NCI-H748 (cell line): ENCODE results near the gene MRC2.

ENCODE experiments used
- DNase-seq: peaks from one replicate; lab custom pipeline; 2025; ENCODE audit not compliant: unreplicated experiment; lab: John Stamatoyannopoulos, UW

MRC2 gene

DNA sequence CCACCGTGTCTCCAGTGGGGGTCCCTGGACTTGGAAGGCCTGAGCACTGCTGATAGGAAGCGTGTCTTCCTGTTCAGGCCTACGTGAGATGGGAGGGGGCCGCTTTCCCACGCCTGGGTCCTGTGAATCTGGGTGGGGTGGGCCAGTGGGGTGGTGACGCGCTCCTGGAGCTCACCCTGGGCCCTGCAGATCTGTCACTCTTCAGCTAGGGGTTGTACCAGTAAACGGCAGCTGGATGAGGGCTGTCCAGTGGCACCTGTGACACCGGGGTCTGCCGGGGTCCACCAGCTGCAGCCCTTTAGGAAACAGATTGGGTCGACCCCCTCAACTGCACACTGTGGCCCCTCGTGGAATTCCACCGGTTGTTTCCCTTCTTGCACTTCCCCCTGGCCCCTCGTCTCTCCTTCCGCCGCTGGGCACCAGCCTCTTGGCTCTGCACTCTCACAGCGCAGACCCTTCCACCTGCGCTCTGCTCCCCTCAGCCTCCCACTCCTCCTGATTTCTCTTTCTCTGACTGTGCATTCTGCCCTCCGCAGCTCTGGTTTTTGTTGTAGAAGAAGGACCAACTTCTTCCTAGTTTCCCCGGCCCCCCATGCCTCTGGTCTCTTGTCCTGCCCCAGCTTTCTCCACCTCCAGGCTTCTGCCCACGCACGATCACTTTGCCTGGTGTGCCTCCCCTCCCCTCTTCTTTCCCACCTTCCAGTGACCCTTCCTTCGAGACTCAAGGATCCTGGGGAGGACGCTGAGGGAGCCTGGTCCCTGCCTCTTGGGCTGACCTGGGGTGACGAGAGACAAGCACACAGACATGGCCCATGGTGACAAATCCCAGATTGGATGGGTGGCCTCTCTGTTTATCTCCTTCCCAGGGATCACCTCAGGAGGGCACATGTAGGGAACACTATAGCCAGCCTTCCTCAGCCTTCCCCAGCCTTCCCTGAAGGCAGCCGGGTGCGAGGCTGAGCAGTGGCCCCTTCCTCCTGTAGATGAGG, 4.8 kb downstream of the MRC2 start:
- no peak for DNase-seq

DNA sequence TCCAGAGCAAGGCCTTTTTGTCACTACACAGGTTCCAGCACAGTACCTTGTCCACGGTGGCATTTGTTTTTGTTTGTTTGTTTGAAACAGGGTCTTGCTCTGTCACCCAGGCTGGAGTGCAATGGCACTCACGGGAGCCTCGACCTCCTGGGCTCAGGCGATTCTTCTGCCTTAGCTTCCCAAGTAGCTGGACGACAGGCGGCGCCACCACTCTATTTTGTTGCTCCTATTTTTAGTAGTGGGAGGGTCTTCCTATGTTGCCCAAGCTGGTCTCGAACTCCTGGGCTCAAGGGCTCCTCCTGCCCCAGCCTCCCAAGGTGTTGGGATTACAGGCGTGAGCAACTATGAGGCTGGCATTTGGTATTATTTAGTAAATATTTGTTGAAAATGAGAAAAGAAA, 10.3 kb downstream of the MRC2 start:
- DNase-seq, result no peak

DNA sequence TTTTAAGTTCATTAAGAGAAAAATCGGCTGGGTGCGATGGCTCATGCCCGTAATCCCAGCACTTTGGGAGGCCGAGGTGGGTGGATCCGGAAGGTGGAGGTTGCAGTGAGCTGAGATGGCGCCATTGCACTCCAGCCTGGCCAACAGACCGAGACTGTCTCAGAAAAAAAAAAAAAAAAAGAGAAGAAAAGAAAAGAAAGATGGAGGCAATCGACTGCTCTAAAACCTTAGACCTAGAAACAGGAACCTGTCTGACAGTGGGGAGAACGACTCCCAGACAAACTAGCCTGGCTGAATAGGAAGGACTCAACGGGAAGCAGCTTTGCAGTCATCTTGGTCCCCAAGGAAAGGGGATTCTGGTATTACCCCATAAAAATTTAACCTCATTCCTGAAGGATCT, 13.7 kb downstream of the MRC2 start:
- DNase-seq, result no peak

- no peak for DNase-seq
These were observed 14.5 kb downstream of the MRC2 start for GRCh38 chr17:62641951-62642350.

- no peak for DNase-seq
These were observed 16.0 kb downstream of the MRC2 start for GRCh38 chr17:62643496-62643895.

DNA sequence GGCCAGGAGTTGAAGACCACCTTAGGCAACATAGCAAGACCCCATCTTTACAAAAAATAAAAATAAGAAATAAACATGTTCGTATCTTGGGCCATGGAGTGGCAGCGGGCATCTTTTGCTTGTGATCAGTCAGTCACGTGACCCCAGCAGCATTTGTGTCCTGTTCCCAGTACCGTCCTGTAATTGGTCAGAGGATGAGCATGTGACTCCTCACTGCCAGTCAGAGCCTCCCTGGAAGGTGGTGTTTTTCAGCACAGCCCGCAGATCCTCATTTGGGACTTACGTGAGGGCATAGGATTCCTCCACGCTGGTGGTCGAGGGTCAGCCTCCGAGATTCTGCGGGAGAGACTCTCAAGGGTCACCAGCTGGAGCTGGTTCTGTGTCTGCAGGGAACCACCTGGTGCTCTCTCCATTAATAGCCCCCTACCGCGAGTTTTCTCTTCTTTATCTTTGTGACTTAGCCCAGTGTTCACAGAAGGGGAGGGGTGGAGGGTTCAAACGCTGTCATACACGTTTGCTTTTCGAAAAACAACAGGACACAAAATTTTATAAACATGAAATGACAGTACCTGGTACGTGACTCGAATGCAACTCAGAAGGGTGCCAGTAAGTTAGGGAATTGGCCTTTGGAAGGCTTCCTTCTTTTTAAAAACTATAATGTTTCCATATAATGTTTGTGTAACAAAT, 17.2 kb downstream of the MRC2 start:
- peak; percentile 91 for DNase-seq

- no peak for DNase-seq
These were observed 20.9 kb downstream of the MRC2 start for GRCh38 chr17:62648251-62648955.

- no peak for DNase-seq
These were observed 21.5 kb downstream of the MRC2 start for GRCh38 chr17:62648956-62649294.

- DNase-seq, result no peak
These were observed 22.1 kb downstream of the MRC2 start for GRCh38 chr17:62649570-62649969.

GRCh38 chr17:62650587-62650986, 23.1 kb downstream of the MRC2 start:
- no peak for DNase-seq

GRCh38 chr17:62652251-62653001, 25.0 kb downstream of the MRC2 start:
- DNase-seq, result peak; percentile 78

DNA sequence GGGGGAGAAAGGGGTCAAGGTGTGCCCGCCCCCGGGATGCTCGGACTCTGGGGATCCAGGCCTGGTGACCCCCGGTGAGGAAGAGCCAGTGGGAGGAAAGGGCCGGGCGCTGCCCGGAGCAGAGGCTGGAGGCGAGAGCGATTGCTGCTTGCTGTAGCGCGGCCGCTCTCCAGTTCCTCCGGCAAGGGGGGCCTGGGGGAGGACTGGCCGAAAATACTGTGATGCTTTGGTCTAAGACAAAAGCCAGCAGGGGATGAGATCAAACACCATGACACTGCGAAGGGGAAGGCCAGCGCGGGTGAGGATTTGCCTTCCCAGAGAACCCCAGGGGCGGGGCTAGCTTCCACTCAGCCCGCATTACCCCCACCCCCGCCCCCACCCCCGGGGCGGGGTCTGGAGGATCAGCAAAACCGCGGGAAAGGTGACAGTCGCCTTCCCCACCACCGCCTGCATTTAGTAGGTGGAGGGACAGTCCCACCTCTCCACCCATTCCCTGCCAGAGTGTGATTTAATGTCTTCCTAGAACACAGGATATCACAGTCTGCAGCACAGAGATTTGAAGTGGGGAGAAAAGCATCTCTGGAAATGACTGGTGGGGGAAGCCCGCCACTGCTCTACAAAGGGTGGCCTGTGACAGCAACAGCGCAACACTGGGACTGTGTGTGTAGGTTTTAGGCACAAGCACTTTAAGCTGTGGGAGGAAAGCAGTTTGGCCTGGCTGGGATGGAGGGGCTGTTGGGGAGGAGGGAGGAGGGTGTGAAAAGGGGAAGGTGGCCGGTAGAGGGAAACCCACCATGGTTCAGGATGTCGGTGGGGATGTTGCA, 25.7 kb downstream of the MRC2 start:
- DNase-seq, result peak; percentile 96

- DNase-seq, result peak; percentile 38
These were observed 26.6 kb downstream of the MRC2 start for GRCh38 chr17:62653826-62654761.

DNA sequence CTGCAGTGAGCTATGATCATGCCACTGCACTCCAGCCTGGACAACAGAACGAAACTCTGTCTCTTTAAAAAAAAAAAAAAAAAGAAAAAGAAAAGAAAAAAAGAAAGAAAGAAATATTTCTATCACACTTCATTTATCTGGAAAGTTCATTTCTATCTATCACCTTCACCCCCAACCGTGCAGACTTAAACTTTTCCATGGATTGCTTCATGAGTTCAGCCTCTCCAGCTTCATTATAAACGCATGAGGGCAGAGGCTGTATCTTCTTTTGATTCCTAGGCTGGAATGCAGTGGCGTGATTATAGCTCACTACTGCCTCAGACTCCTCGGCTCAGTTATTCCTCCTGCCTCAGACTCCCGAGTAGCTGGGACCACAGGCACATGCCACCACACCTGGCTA, 28.2 kb downstream of the MRC2 start:
- DNase-seq, result no peak

GRCh38 chr17:62656446-62656845, 29.0 kb downstream of the MRC2 start:
- no peak for DNase-seq

- no peak for DNase-seq
These were observed 29.7 kb downstream of the MRC2 start for GRCh38 chr17:62657145-62657665.

- no peak for DNase-seq
These were observed 30.2 kb downstream of the MRC2 start for GRCh38 chr17:62657690-62658089.

DNA sequence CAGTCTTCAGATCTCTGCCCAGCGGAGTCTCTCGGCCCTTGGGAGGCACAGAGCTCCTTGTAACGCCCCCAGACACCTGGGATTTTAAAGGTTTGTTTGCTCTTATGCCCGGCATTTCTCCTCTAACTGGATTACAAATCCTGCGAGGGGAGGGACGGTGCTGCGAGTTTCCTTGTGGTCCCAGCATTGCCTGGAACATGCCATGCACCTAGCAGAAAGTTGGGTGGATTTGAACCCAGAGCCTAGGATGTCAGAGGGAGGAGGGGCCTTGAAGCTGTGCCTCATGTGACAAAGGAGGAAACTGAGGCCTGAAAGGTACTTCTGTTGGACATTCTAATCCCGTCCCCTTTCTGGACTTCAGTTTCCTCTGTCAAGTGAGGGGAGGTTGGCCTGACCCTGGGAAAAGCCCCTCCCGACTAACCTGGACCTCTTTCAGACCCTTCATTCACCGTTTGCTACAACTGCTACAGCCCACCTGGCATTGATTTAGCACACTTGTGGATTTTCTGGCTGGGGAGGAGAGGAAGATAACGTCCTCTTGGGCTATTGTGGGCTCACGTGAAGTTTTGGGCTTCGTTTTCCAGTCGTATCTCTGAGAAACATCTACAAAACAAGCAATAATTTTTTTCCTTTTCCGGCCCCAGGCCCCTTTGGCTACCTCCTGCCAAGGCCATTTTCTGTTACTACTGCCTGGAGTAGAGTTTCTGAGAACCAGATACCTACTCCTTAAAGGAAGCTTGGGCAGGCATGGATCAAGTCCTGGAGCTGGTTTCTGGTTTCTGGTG, 30.9 kb downstream of the MRC2 start:
- no peak for DNase-seq
